ENCODE measurements around the gene MDM4.
A peak's percentile ranks its signal among the peaks of the same experiment; 100 is the strongest.

The MDM4 gene

DNA sequence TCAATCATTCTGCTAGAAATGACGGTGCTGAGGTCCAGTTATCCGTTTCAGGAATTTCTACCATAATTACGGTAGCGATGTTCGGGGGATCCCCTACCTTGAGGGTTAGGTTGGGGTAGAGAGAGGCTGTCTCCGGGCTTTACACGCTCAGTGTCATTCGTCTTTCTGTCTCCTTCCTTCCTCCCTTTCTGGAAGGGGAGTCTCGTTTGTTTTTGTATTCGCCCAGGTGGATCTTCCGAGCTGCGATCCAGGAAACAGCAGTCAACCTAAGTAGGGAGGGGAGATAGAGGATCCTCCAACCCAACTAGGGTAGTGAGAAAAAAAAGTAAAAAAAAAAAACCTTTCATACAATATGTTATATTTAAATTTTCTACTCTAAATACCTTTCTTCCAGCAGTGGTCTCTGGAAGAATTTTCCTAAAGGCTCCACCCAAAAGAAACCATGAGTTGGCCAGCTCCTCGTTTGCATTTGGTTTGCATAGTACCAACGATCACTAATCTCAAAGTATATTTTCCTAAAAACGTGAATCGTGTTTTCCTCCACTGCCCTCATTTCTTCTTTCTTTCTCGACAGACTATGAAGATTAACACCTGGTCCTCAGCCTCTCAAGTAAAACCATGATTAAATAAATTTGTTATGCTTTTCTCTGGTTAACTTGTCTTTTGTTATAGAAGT, 21.0 kb upstream of the MDM4 start:
- TF ChIP-seq SIN3A (IDR thresholded peaks at IDR 0.05; ENCODE audit: borderline replicate concordance, insufficient read depth, low read length) (0 out of 2 replicates have a peak, but pooled peaks have one; percentile 35), POLR2AphosphoS5 (IDR thresholded peaks at IDR 0.05; ENCODE audit: low read depth, low read length) (no peak), TAF1 (IDR thresholded peaks at IDR 0.05; ENCODE audit: borderline replicate concordance, insufficient read depth, low read length) (no peak), FOXP2 (optimal IDR thresholded peaks at IDR 0.05; ENCODE audit: borderline replicate concordance, extremely low read depth, extremely low read length, insufficient read depth) (no peak)
- TF ChIP-seq, protein P1, sequence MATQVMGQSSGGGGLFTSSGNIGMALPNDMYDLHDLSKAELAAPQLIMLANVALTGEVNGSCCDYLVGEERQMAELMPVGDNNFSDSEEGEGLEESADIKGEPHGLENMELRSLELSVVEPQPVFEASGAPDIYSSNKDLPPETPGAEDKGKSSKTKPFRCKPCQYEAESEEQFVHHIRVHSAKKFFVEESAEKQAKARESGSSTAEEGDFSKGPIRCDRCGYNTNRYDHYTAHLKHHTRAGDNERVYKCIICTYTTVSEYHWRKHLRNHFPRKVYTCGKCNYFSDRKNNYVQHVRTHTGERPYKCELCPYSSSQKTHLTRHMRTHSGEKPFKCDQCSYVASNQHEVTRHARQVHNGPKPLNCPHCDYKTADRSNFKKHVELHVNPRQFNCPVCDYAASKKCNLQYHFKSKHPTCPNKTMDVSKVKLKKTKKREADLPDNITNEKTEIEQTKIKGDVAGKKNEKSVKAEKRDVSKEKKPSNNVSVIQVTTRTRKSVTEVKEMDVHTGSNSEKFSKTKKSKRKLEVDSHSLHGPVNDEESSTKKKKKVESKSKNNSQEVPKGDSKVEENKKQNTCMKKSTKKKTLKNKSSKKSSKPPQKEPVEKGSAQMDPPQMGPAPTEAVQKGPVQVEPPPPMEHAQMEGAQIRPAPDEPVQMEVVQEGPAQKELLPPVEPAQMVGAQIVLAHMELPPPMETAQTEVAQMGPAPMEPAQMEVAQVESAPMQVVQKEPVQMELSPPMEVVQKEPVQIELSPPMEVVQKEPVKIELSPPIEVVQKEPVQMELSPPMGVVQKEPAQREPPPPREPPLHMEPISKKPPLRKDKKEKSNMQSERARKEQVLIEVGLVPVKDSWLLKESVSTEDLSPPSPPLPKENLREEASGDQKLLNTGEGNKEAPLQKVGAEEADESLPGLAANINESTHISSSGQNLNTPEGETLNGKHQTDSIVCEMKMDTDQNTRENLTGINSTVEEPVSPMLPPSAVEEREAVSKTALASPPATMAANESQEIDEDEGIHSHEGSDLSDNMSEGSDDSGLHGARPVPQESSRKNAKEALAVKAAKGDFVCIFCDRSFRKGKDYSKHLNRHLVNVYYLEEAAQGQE (IDR thresholded peaks at IDR 0.05; ENCODE audit: insufficient read depth in 1 of 2, low read depth in 2 of 2, low read length in 2 of 2): peak in 1 of 2 experiments; percentile 3; a peak in 1 of 4 replicates

DNA sequence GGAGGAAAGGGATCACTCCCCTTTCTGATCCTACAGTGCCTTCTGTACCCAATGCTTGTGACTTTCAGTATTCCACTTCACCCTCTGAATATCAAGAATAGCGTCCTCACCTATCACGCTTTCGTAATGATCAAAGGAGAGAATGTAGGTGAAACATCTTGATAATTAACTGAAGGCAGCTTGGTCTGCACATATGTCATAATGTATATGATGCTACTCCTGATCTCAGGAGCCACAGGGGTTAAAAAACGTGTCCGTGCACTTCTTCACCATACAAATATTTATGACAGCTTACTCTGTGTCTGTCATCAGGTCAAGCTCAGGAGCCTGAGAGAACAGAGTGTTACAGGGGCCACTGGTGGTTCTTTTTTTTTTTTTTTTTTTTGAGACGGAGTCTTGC, 20.4 kb upstream of the MDM4 start:
- no peak for TF ChIP-seq SIN3A (IDR thresholded peaks at IDR 0.05; ENCODE audit: borderline replicate concordance, insufficient read depth, low read length)
- TF ChIP-seq TAF1 (IDR thresholded peaks at IDR 0.05; ENCODE audit: borderline replicate concordance, insufficient read depth, low read length): no peak
- TF ChIP-seq, protein P1 (IDR thresholded peaks at IDR 0.05; ENCODE audit: insufficient read depth in 1 of 2, low read depth in 2 of 2, low read length in 2 of 2): no peak
- TF ChIP-seq POLR2AphosphoS5 (IDR thresholded peaks at IDR 0.05; ENCODE audit: low read depth, low read length): no peak
- TF ChIP-seq FOXP2 (optimal IDR thresholded peaks at IDR 0.05; ENCODE audit: borderline replicate concordance, extremely low read depth, extremely low read length, insufficient read depth): no peak

DNA sequence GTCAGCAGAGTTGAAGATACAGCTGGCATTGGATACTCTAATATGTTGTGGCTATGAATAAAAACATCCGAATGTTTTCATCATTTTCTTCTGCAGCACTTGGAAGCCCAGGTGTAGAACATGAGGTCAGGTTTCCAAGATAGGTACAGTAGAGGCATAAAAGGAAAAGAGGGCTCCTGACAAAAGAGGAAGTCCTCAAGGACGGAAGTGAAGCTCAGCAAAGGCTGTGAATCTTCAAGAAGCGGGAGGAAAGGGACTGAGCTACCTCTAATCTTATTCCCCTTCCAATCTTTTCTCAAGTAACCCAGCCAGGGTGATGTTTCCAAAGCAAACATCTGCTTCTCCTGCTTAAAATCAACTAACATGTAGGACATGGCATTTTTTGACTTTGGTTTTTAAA, 17.2 kb upstream of the MDM4 start:
- TF ChIP-seq TAF1 (IDR thresholded peaks at IDR 0.05; ENCODE audit: borderline replicate concordance, insufficient read depth, low read length) (no peak), FOXP2 (optimal IDR thresholded peaks at IDR 0.05; ENCODE audit: borderline replicate concordance, extremely low read depth, extremely low read length, insufficient read depth) (no peak), POLR2AphosphoS5 (IDR thresholded peaks at IDR 0.05; ENCODE audit: low read depth, low read length) (no peak), SIN3A (IDR thresholded peaks at IDR 0.05; ENCODE audit: borderline replicate concordance, insufficient read depth, low read length) (no peak)
- TF ChIP-seq, protein P1 (IDR thresholded peaks at IDR 0.05; ENCODE audit: insufficient read depth in 1 of 2, low read depth in 2 of 2, low read length in 2 of 2): no peak

DNA sequence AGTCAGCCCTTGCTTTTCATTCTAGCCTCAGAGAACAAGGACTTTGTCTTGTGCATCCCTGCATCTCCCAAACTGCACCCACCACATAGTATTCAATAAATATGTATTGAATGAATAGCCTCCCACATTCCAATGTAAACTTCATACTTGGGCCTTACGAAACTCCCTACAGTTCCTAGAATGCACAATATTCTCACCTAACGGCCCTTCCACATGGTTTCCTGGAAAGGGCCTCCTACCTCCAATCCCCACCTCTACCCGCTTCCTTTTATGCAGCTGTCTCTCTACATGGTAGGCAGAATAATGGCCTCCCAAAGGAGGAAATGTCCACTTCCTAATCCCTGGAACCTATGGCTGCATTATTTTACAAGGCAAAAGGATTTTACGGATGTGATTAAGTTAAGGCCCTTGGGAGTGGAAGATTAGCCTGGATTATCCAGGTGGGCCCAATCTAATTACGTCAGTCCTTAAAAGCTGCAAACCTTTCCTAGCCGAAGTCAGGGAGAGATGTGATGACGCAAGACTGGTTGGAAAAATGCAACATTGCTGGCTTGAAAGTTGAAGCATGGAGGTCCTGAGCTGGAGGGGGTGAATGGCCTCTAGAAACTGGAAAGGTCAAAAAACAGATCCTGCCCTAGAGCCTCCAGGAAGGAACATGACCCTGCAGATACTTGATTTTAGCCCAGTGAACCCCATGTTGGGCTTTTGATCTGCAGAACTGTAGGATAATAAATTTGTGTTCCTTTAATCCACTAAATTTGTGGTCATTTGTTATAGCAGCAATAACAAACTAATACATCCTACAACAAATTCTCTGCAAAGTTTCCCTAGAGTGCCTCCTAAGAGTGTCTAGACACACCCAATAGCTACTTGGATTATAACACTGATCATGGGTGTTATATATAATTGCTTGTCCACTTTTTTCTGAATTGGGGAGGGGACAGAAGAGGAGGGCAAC, 16.4 kb upstream of the MDM4 start:
- TF ChIP-seq, protein P1 (IDR thresholded peaks at IDR 0.05; ENCODE audit: insufficient read depth in 1 of 2, low read depth in 2 of 2, low read length in 2 of 2): no peak
- TF ChIP-seq TAF1 (IDR thresholded peaks at IDR 0.05; ENCODE audit: borderline replicate concordance, insufficient read depth, low read length) (no peak), SIN3A (IDR thresholded peaks at IDR 0.05; ENCODE audit: borderline replicate concordance, insufficient read depth, low read length) (no peak), FOXP2 (optimal IDR thresholded peaks at IDR 0.05; ENCODE audit: borderline replicate concordance, extremely low read depth, extremely low read length, insufficient read depth) (no peak), POLR2AphosphoS5 (IDR thresholded peaks at IDR 0.05; ENCODE audit: low read depth, low read length) (no peak)
